ENCODE data around the gene TNS4. TPM values are rescaled to one million over a fixed set of nuclear protein-coding genes. Genes with fewer than 3 reads are reported as not detected.

TNS4 gene
- total RNA-seq, 1 donor from 2014 or later, result 0.78 TPM

DNA sequence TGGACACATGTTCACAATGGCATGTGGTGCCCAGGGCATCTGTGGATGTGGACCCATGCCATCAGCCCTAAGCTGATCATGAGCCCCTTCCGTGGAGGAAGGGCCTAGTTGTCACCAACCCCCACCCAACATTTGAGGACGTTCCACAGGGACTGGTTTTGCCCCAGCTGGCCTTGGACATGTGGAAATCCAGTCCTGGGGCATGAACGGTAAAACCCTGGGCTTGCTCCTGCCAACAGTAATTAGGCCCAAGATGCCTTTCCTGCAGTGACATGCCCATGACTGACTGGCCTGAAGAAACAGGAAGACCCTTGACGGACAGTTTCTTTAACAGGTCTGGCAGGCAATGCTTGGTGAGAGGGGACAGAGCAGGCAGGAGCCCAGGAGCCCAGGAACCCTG, 7.7 kb downstream of the TNS4 start:
- intact Hi-C loops (cut with DNase I), result no loop called here
- ATAC-seq (no peak), DNase-seq (no peak)
- H3K4me3 ChIP-seq, result no peak overlapping the region
- peaks cover 10% of the 10 kb centered on the region for H3K4me1 ChIP-seq
- H3K27ac ChIP-seq, result no peak overlapping the region
- no peaks in the 10 kb centered on the region for H3K36me3 ChIP-seq
- no peaks in the 10 kb centered on the region for H3K9me3 ChIP-seq
- no peaks in the 10 kb centered on the region for H3K27me3 ChIP-seq
- TF ChIP-seq, protein P1, sequence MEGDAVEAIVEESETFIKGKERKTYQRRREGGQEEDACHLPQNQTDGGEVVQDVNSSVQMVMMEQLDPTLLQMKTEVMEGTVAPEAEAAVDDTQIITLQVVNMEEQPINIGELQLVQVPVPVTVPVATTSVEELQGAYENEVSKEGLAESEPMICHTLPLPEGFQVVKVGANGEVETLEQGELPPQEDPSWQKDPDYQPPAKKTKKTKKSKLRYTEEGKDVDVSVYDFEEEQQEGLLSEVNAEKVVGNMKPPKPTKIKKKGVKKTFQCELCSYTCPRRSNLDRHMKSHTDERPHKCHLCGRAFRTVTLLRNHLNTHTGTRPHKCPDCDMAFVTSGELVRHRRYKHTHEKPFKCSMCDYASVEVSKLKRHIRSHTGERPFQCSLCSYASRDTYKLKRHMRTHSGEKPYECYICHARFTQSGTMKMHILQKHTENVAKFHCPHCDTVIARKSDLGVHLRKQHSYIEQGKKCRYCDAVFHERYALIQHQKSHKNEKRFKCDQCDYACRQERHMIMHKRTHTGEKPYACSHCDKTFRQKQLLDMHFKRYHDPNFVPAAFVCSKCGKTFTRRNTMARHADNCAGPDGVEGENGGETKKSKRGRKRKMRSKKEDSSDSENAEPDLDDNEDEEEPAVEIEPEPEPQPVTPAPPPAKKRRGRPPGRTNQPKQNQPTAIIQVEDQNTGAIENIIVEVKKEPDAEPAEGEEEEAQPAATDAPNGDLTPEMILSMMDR (IDR thresholded peaks at IDR 0.05), result no peak

DNA sequence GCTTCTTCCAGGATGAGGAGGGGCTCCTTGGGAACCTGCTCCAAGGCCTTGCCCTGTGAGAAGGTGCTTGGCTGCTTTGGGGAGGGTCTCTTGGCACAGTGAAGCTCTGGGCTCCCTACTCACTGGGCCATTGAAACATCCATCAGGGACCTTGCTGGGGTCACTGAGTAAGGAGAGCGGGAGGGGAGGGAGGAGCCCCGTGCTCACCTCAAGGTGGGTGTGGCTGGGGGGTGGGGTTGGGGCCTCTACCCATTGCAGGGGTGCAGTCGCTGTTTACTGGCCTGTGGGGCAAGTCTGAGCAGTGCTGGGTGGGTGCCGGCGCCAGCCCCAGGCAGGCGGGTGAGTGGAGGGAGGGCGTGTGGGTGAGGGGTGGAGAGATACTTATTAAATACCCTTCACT, 9.9 kb downstream of the TNS4 start:
- intact Hi-C loops (cut with DNase I), result no loop called here
- no peaks in the 10 kb centered on the region for H3K27me3 ChIP-seq
- TF ChIP-seq, protein P1 (IDR thresholded peaks at IDR 0.05), result no peak
- ATAC-seq (no peak), DNase-seq (no peak)
- no peak overlapping the region for H3K27ac ChIP-seq
- no peaks in the 10 kb centered on the region for H3K36me3 ChIP-seq
- H3K4me3 ChIP-seq, result no peak overlapping the region
- H3K4me1 ChIP-seq, result peaks cover 13% of the 10 kb centered on the region
- no peaks in the 10 kb centered on the region for H3K9me3 ChIP-seq

DNA sequence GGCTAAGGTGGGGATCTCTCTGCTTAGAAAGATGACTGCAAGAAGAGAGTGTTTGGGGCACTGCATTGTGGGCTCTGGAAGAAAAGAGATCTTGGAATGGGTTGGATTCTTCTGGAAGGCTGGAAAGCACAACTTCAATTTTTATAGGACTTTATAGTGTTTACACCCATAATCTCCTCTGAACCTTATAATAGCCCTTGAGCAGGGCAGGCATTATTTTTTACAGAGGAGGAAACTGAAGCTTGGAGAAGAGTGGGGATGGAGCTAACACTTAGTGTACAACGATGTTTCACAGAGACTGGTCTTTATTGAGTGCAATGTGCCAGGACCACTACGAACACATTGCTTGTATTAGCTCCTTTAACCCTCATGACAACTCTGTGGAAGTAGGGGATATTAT, 10.4 kb downstream of the TNS4 start:
- no peak for DNase-seq
- H3K27ac ChIP-seq, result no peak overlapping the region
- H3K27me3 ChIP-seq, result no peaks in the 10 kb centered on the region
- no peaks in the 10 kb centered on the region for H3K36me3 ChIP-seq
- H3K9me3 ChIP-seq, result no peaks in the 10 kb centered on the region
- no peak for ATAC-seq
- TF ChIP-seq, protein P1 (IDR thresholded peaks at IDR 0.05), result no peak
- no peak overlapping the region for H3K4me3 ChIP-seq
- intact Hi-C loops (cut with DNase I), result no loop called here
- H3K4me1 ChIP-seq, result peaks cover 14% of the 10 kb centered on the region

DNA sequence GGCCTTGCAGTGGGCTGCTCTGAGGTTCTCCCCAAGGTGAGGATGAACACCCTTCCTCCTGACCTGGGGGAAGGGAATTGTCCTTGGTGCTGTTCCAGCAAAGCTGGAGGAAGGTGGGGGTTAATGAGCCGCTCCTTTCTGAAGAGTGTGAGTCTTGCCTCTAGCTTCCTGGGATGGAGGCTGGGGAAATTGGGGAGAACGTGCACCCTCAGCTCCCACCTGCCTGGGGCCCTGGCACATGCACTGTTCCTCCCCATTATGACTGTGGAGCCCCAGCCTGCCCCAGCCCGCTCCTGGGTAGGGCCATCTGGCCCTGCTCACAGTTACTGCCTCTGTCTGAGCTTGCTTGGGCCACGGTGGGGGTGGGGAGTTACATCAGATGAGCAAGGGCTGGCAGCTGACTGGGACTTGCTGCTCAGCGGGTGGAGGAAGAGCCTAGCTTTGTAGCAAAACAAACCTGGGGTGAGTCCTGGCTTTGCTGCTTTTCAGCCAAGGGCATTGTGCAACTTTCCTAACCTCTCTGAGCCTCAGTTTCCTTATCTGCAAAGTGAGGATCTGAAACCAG, 11.1 kb downstream of the TNS4 start:
- Histone ChIP-seq H3K4me1 (peaks cover 17% of the 10 kb centered on the region), H3K36me3 (no peaks in the 10 kb centered on the region), H3K27me3 (no peaks in the 10 kb centered on the region), H3K9me3 (no peaks in the 10 kb centered on the region), H3K27ac (no peak overlapping the region), H3K4me3 (no peak overlapping the region)
- TF ChIP-seq, protein P1 (IDR thresholded peaks at IDR 0.05), result no peak
- intact Hi-C loops (cut with DNase I), result no loop called here
- DNase-seq, result no peak
- peak; percentile 22 for ATAC-seq

DNA sequence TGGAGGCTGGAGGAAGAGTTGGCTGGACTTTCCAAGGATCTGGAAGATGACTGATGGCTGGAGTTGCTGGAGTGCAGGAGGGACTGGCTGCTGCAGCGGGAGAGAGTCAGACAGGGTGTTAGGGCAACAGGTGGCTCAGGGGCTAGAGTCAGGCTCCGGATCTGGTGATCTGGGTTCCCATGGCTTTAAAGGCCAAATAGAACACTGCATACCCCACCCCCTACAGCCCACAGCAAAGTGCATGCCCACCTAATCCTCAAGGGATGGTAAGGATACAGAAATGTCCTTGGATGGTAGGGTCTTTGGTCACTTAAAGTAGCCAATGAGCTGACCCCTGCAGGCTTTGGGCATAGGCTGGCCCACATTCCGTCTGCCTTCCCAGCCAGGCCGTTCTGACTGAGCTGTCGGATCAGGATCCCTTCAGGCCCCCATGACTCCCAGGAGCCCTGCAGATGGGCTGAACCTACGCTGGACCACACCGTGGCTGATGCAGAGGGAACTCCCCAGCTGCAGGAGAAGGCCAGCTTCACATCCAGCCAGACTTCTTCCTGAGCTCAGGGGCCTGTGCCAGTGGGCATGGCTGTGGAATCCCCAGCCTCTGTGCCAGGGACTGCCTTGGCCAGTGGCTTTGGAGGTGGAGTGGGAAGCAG, 13.9 kb downstream of the TNS4 start:
- H3K9me3 ChIP-seq, result no peaks in the 10 kb centered on the region
- H3K4me3 ChIP-seq, result no peak overlapping the region
- TF ChIP-seq, protein P1 (IDR thresholded peaks at IDR 0.05), result no peak
- DNase-seq, result no peak
- intact Hi-C loops (cut with DNase I), result no loop called here
- no peak overlapping the region for H3K27ac ChIP-seq
- H3K4me1 ChIP-seq, result peaks cover 18% of the 10 kb centered on the region
- H3K27me3 ChIP-seq, result no peaks in the 10 kb centered on the region
- no peak for ATAC-seq
- H3K36me3 ChIP-seq, result no peaks in the 10 kb centered on the region
